Measurements from ENCODE around the gene C1QTNF8.

C1QTNF8 gene

GRCh38 chr16:1119766-1120576 is 23.9 kb upstream of the C1QTNF8 start:
- H3K9me3 ChIP-seq (ENCODE audit: low read length), result no peaks in the 10 kb centered on the region
- H3K4me2 ChIP-seq (ENCODE audit: low read length), result no peak overlapping the region
- no peak overlapping the region for H3K9ac ChIP-seq (ENCODE audit: low read length)
- no peaks in the 10 kb centered on the region for H4K20me1 ChIP-seq (ENCODE audit: insufficient read depth, low read length)
- H3K27ac ChIP-seq (ENCODE audit: low read depth, low read length, poor library complexity, severe bottlenecking), result no peak overlapping the region
- no peaks in the 10 kb centered on the region for H3K9me2 ChIP-seq (ENCODE audit: low read depth, low read length)
- no peaks in the 10 kb centered on the region for H3K4me1 ChIP-seq (ENCODE audit: insufficient read depth, low read length, severe bottlenecking)
- no peaks in the 10 kb centered on the region for H3F3A ChIP-seq (ENCODE audit: insufficient read depth, low read length)
- H2AFZ ChIP-seq (ENCODE audit: low read length), result no peak overlapping the region
- no peak overlapping the region for H3K4me3 ChIP-seq (ENCODE audit: low read depth, low read length, poor library complexity, severe bottlenecking)
- H3K27me3 ChIP-seq (ENCODE audit: insufficient read depth, low read length), result no peaks in the 10 kb centered on the region
- H3K36me3 ChIP-seq (ENCODE audit: insufficient read depth, low read length), result no peaks in the 10 kb centered on the region
- TF ChIP-seq CTCF (IDR thresholded peaks at IDR 0.05; ENCODE audit: low read length), result no peak
- TF ChIP-seq EZH2 (IDR thresholded peaks at IDR 0.05; ENCODE audit: borderline replicate concordance, low read length), result no peak
- no peaks in the 10 kb centered on the region for H3K79me2 ChIP-seq (ENCODE audit: insufficient read depth, low read length)

- Histone ChIP-seq H3K79me2 (ENCODE audit: insufficient read depth, low read length) (no peaks in the 10 kb centered on the region), H2AFZ (ENCODE audit: low read length) (no peak overlapping the region), H3K4me3 (ENCODE audit: low read depth, low read length, poor library complexity, severe bottlenecking) (no peak overlapping the region), H3K9me2 (ENCODE audit: low read depth, low read length) (no peaks in the 10 kb centered on the region), H3K27me3 (ENCODE audit: insufficient read depth, low read length) (no peaks in the 10 kb centered on the region), H3K27ac (ENCODE audit: low read depth, low read length, poor library complexity, severe bottlenecking) (no peak overlapping the region), H3K4me2 (ENCODE audit: low read length) (no peak overlapping the region), H3F3A (ENCODE audit: insufficient read depth, low read length) (no peaks in the 10 kb centered on the region), H3K9me3 (ENCODE audit: low read length) (no peaks in the 10 kb centered on the region), H3K9ac (ENCODE audit: low read length) (no peak overlapping the region), H3K4me1 (ENCODE audit: insufficient read depth, low read length, severe bottlenecking) (no peaks in the 10 kb centered on the region), H4K20me1 (ENCODE audit: insufficient read depth, low read length) (no peaks in the 10 kb centered on the region), H3K36me3 (ENCODE audit: insufficient read depth, low read length) (no peaks in the 10 kb centered on the region)
- TF ChIP-seq CTCF (IDR thresholded peaks at IDR 0.05; ENCODE audit: low read length) (no peak), EZH2 (IDR thresholded peaks at IDR 0.05; ENCODE audit: borderline replicate concordance, low read length) (no peak)
These were observed 23.1 kb upstream of the C1QTNF8 start for GRCh38 chr16:1119129-1119528.

- H2AFZ ChIP-seq (ENCODE audit: low read length), result no peak overlapping the region
- no peaks in the 10 kb centered on the region for H3K9me2 ChIP-seq (ENCODE audit: low read depth, low read length)
- H3F3A ChIP-seq (ENCODE audit: insufficient read depth, low read length), result no peaks in the 10 kb centered on the region
- H3K27ac ChIP-seq (ENCODE audit: low read depth, low read length, poor library complexity, severe bottlenecking), result no peak overlapping the region
- no peak overlapping the region for H3K4me3 ChIP-seq (ENCODE audit: low read depth, low read length, poor library complexity, severe bottlenecking)
- no peaks in the 10 kb centered on the region for H3K79me2 ChIP-seq (ENCODE audit: insufficient read depth, low read length)
- no peak overlapping the region for H3K4me2 ChIP-seq (ENCODE audit: low read length)
- no peaks in the 10 kb centered on the region for H3K4me1 ChIP-seq (ENCODE audit: insufficient read depth, low read length, severe bottlenecking)
- H4K20me1 ChIP-seq (ENCODE audit: insufficient read depth, low read length), result no peaks in the 10 kb centered on the region
- H3K9ac ChIP-seq (ENCODE audit: low read length), result no peak overlapping the region
- TF ChIP-seq EZH2 (IDR thresholded peaks at IDR 0.05; ENCODE audit: borderline replicate concordance, low read length) (no peak), CTCF (IDR thresholded peaks at IDR 0.05; ENCODE audit: low read length) (no peak)
- no peaks in the 10 kb centered on the region for H3K36me3 ChIP-seq (ENCODE audit: insufficient read depth, low read length)
- no peaks in the 10 kb centered on the region for H3K9me3 ChIP-seq (ENCODE audit: low read length)
- no peaks in the 10 kb centered on the region for H3K27me3 ChIP-seq (ENCODE audit: insufficient read depth, low read length)
These were observed 21.9 kb upstream of the C1QTNF8 start for GRCh38 chr16:1117926-1118325.

Data from OCI-LY1 (cell line).